ENCODE data around the gene RAB23.

GRCh38 chr6:57221191-57221935, 744 bp downstream of the RAB23 start:
- TF ChIP-seq POLR2A (IDR thresholded peaks at IDR 0.05; ENCODE audit: low read length) (no peak), GATA1 (IDR thresholded peaks at IDR 0.05; ENCODE audit: low read depth, low read length) (no peak)

Measured in erythroblast (primary cell).